Breast epithelium (tissue), 4 donors: ENCODE results near the gene S100A7. TPM values are rescaled to one million over a fixed set of nuclear protein-coding genes. Genes with fewer than 3 reads are reported as not detected.

Experiments
- DNase-seq, 2 donors: peaks; one replicate each; pipeline ENCODE4 v3.0.0-alpha.2; 2019; ENCODE audit warnings: low spot score in 2 of 2
- H3K27ac ChIP-seq, 2 donors: fragments of 200-600 bp; sonication (generic) in 1 of 2; one replicate each; pipeline ENCODE4 v1.5.1; 2016 to 2019; ENCODE audit warnings: mild to moderate bottlenecking in 1 of 2
- H3K27me3 ChIP-seq, 2 donors: fragments of 200-600 bp; sonication (generic) in 1 of 2; one replicate each; pipeline versions ENCODE4 v1.5.1 to v1.6.0; 2017 to 2019; ENCODE audit warnings: control low read depth in 1 of 2, mild to moderate bottlenecking in 1 of 2
- H3K36me3 ChIP-seq: fragments of 200-600 bp; one replicate; pipeline ENCODE4 v1.5.1; 2019
- H3K4me1 ChIP-seq, 2 donors: fragments of 200-600 bp; sonication (generic); one replicate each; pipeline ENCODE4 v1.5.1; 2016 to 2019; ENCODE audit warnings: control low read depth in 1 of 2
- H3K4me3 ChIP-seq, 3 donors: fragments of 200-600 bp; sonication (generic); 1 replicate in 2 of 3; 2 replicates in 1 of 3; pipeline ENCODE4 v1.5.1; 2016 to 2019; ENCODE audit warnings: mild to moderate bottlenecking in 3 of 3, moderate library complexity in 2 of 3
- H3K9me3 ChIP-seq, 2 donors: fragments of 200-600 bp; sonication (generic) in 1 of 2; one replicate each; pipeline ENCODE4 v1.5.1; 2016 to 2019; ENCODE audit warnings: control low read depth in 1 of 2
- POLR2A ChIP-seq: fragments of 450-650 bp; IDR thresholded peaks from one replicate; pipeline ENCODE4 v1.6.1; 2016; ENCODE audit warnings: antibody characterized with exemption, mild to moderate bottlenecking, moderate library complexity
- POLR2AphosphoS5 ChIP-seq, 3 donors: sonication (generic); formaldehyde crosslinking; IDR thresholded peaks; one replicate each; pipeline ENCODE4 v1.6.1; 2017; ENCODE audit warnings: antibody characterized with exemption in 3 of 3
- intact Hi-C: fragments of 100-400 bp; cut with DNase I; formaldehyde crosslinking; loops from one replicate; pipeline ENCODE4 v1.15.1; 2023; ENCODE audit warnings: low total_unique reads
- total RNA-seq, 3 donors: library from RNA; depleted of rRNA; stranded (reverse); fragments of >200 nt; gene quantifications; one replicate each; pipeline ENCODE4 v1.1.0, GENCODE V29; 2016
- TF ChIP-seq, protein P1 (sequence below), 3 donors: fragments of 450-650 bp; IDR thresholded peaks; one replicate each; pipeline ENCODE4 v1.5.1; 2016 to 2017; ENCODE audit warnings: antibody characterized with exemption in 3 of 3, mild to moderate bottlenecking in 3 of 3, moderate library complexity in 3 of 3

The S100A7 gene
- total RNA-seq, 3 donors from 2014 or later = not detected

DNA sequence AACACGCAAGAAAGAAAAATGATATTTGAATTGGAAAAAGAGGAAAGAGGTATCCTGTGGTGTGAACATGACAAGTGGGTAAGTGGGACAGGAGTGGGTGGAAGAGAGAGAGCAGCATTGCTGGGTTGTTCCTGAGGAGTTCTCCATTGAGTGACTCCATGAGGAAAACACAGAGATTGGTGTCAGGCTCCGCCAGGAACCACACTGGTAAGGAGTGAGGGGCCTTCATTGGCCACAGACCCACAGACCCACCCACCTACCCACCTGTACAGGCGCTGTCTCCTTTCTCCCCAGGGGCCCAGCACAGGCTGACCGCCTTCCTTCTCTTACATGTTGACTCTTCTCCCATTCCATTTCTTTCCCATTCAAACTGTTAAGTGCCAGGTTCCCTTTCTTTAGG, 23.2 kb downstream of the S100A7 start:
- Histone ChIP-seq H3K4me3 (no peak overlapping the region), H3K27me3 (no peaks in the 10 kb centered on the region), H3K27ac (no peak overlapping the region), H3K4me1 (no peaks in the 10 kb centered on the region), H3K9me3 (no peaks in the 10 kb centered on the region), H3K36me3 (no peaks in the 10 kb centered on the region)
- DNase-seq = no peak
- intact Hi-C loops = no loop called here
- TF ChIP-seq, protein P1, sequence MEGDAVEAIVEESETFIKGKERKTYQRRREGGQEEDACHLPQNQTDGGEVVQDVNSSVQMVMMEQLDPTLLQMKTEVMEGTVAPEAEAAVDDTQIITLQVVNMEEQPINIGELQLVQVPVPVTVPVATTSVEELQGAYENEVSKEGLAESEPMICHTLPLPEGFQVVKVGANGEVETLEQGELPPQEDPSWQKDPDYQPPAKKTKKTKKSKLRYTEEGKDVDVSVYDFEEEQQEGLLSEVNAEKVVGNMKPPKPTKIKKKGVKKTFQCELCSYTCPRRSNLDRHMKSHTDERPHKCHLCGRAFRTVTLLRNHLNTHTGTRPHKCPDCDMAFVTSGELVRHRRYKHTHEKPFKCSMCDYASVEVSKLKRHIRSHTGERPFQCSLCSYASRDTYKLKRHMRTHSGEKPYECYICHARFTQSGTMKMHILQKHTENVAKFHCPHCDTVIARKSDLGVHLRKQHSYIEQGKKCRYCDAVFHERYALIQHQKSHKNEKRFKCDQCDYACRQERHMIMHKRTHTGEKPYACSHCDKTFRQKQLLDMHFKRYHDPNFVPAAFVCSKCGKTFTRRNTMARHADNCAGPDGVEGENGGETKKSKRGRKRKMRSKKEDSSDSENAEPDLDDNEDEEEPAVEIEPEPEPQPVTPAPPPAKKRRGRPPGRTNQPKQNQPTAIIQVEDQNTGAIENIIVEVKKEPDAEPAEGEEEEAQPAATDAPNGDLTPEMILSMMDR (IDR thresholded peaks at IDR 0.05) = no peak
- TF ChIP-seq POLR2AphosphoS5 (IDR thresholded peaks at IDR 0.05) (no peak), POLR2A (no peak)

DNA sequence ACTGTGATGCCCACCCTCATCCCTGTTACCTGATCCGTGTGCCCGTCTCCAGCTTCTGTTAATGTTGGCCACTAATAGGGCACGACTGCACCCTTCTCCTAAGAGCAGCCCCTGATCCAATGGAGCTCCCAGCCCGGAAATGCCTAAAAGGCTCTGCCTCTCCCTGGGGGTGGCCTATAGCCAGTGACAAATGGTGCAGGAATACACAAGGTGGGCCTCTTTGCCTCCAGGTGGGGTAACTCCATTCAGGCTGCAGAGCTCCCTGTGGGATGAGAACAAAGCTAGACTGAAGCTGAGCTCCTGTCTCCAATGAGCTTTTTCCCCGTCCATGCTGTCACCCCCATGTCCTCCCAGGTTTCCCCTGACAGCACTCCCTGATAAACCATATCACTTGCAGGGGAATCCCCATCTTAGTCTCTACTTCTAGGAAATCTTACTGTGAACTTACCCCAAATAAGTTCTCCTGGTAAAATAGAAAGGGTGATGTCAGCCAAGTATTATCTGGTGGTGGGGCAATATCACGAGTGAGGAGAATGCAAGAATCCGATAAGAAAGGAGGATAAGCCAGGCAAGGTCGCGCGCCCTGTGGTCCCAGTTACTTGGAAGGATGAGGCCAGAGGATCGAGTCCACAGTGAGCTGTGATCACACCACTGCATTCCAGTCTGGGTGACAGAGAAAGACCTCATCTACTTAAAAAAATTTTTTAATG, 25.6 kb downstream of the S100A7 start:
- TF ChIP-seq, protein P1 (IDR thresholded peaks at IDR 0.05) = no peak
- TF ChIP-seq POLR2AphosphoS5 (IDR thresholded peaks at IDR 0.05) (no peak), POLR2A (no peak)
- Histone ChIP-seq H3K4me1 (no peaks in the 10 kb centered on the region), H3K4me3 (no peak overlapping the region), H3K27me3 (no peaks in the 10 kb centered on the region), H3K27ac (no peak overlapping the region), H3K9me3 (no peaks in the 10 kb centered on the region), H3K36me3 (no peaks in the 10 kb centered on the region)
- intact Hi-C loops = no loop called here
- DNase-seq = no peak

DNA sequence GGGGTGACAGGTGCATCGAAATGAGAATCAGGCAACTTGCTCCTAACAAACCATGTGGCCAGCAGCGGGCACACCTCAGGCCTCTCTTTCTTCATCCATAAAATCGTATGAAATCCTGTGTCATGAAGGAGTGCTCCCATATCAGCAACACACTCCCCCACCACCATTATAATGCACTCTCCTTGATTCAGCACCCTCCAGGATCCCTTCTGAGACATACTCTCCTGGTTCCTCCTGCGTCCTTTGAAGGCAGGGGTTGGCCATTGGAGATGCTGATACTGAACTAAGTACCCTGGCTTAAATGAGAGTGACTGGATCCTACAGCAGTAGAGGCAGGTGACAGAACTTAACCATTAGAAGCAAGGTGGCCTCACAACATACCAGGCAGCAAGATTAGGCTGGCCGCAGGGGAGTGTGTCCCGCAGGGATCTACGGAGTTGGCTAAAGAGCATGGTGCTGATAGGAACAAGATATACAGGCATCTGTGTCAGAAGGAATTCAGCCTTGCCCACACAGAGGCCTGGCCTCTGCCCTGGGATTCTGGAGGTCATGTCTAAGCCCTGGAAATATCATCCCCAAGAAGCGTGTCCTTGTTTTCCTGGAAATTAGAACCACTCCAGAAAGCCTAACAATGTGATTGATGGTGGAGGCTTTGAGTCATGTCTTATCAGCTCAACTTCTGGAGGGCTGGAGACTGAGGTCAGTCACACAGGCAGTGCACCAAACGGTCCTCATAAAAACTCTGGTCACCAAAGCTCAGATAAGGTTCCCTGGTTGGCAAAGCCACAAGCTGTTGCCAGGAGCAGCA, 27.4 kb downstream of the S100A7 start:
- TF ChIP-seq POLR2A (no peak), POLR2AphosphoS5 (IDR thresholded peaks at IDR 0.05) (no peak)
- peaks cover 0 to 12% of the 10 kb centered on the region in 2 donors for H3K27me3 ChIP-seq
- no peak overlapping the region for H3K27ac ChIP-seq
- H3K36me3 ChIP-seq = no peaks in the 10 kb centered on the region
- H3K4me1 ChIP-seq = no peaks in the 10 kb centered on the region
- H3K4me3 ChIP-seq = no peak overlapping the region
- intact Hi-C loops = no loop called here
- no peaks in the 10 kb centered on the region for H3K9me3 ChIP-seq
- DNase-seq = no peak

DNA sequence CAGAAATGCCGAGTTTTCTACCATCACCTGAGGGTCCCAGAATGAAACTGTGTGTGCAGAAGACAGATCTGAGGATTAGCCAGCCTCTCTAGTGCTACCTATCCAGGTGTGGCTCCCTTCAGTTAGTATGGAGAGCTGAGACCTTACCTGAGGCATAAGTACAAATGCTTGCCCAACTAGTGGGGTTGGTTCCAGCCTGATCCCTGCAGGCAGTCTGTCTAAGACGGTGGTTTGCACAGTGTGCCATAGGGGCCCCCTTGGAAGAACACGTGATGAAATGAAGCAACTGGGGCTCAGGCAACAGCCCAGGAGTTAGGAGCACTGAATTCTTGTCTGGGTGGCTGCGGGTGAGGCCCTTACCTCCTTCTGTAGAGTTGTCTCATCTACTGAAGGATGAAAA, 28.5 kb downstream of the S100A7 start:
- peaks cover 0 to 12% of the 10 kb centered on the region in 2 donors for H3K27me3 ChIP-seq
- no peaks in the 10 kb centered on the region for H3K36me3 ChIP-seq
- no peak overlapping the region for H3K27ac ChIP-seq
- no peak for TF ChIP-seq POLR2A
- TF ChIP-seq POLR2AphosphoS5 (IDR thresholded peaks at IDR 0.05) = no peak
- TF ChIP-seq, protein P1 (IDR thresholded peaks at IDR 0.05) = no peak
- H3K9me3 ChIP-seq = no peaks in the 10 kb centered on the region
- H3K4me3 ChIP-seq = no peak overlapping the region
- DNase-seq = no peak
- intact Hi-C loops = no loop called here
- no peaks in the 10 kb centered on the region for H3K4me1 ChIP-seq

DNA sequence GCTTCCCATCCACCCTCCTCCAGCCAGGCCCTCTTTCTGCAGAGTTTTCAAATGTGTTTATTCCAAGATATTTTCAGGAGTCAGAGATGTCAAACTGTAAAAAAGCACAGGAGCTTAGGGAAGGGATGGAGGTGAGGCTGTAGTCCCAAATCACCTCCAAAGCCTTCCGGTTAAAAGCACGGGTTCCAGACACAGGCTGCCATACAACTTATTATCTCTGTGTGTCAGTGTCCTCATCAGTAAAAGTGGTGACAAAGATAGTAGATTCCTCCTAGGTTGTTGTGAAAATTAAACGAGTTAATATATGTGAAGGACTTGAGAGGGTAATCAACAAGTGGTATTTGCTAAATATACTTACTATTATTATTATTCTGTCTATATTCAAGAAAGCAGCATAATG, 29.0 kb downstream of the S100A7 start:
- H3K27me3 ChIP-seq = peaks cover 0 to 12% of the 10 kb centered on the region in 2 donors
- no peaks in the 10 kb centered on the region for H3K36me3 ChIP-seq
- intact Hi-C loops = no loop called here
- TF ChIP-seq, protein P1 (IDR thresholded peaks at IDR 0.05) = no peak
- no peak for TF ChIP-seq POLR2AphosphoS5 (IDR thresholded peaks at IDR 0.05)
- TF ChIP-seq POLR2A = no peak
- H3K9me3 ChIP-seq = no peaks in the 10 kb centered on the region
- no peak overlapping the region for H3K4me3 ChIP-seq
- no peaks in the 10 kb centered on the region for H3K4me1 ChIP-seq
- DNase-seq = no peak
- no peak overlapping the region for H3K27ac ChIP-seq
